Stimulated activated CD4-positive, alpha-beta T cell treated with anti-CD3 and anti-CD28 coated beads, TNF-alpha, amount 100 ng/mL, for 1 hour (primary cell): ENCODE measurements around the gene RAB4B.
"Not testable (repeated sequence)": the region's sequence is repeated elsewhere in the genome, so short reads cannot be mapped to it uniquely, and the experiment has no call there.

Source experiments
- DNase-seq, 3 donors: peaks; one replicate each; pipeline ENCODE4 v3.0.0-alpha.2; 2020; ENCODE audit warnings: low read depth in 3 of 3, low spot score in 1 of 3

The RAB4B gene

GRCh38 chr19:40815223-40815622 is 37.2 kb downstream of the RAB4B start:
- no peak for DNase-seq

- peak; percentile 39 to 63 (median 56) for DNase-seq
These were observed 40.7 kb downstream of the RAB4B start for GRCh38 chr19:40818480-40819399.

- peak in 2 of 3 donors; percentile 51 to 58 for DNase-seq
These were observed 41.6 kb downstream of the RAB4B start for GRCh38 chr19:40819479-40820234.

GRCh38 chr19:40822161-40822560 is 44.1 kb downstream of the RAB4B start:
- no peak for DNase-seq

- DNase-seq, result not testable (repeated sequence)
These were observed 44.9 kb downstream of the RAB4B start for GRCh38 chr19:40822704-40823553.

- DNase-seq, result not testable (repeated sequence)
These were observed 46.9 kb downstream of the RAB4B start for GRCh38 chr19:40824916-40825315.

- DNase-seq, result not testable (repeated sequence)
These were observed 47.5 kb downstream of the RAB4B start for GRCh38 chr19:40825460-40826095.

- not testable (repeated sequence) for DNase-seq
These were observed 48.3 kb downstream of the RAB4B start for GRCh38 chr19:40826312-40826698.

- not testable (repeated sequence) for DNase-seq
These were observed 48.8 kb downstream of the RAB4B start for GRCh38 chr19:40826699-40827385.

- no peak for DNase-seq
These were observed 49.6 kb downstream of the RAB4B start for GRCh38 chr19:40827386-40828247.

GRCh38 chr19:40829205-40829604 is 51.2 kb downstream of the RAB4B start:
- no peak for DNase-seq

GRCh38 chr19:40830741-40831140 is 52.7 kb downstream of the RAB4B start:
- not testable (repeated sequence) for DNase-seq

- DNase-seq, result no peak
These were observed 53.7 kb downstream of the RAB4B start for GRCh38 chr19:40831502-40832430.

GRCh38 chr19:40832431-40832790 is 54.4 kb downstream of the RAB4B start:
- DNase-seq, result not testable (repeated sequence)

GRCh38 chr19:40833728-40834533 is 55.9 kb downstream of the RAB4B start:
- not testable (repeated sequence) for DNase-seq

GRCh38 chr19:40836754-40837429 is 58.8 kb downstream of the RAB4B start:
- DNase-seq, result no peak

GRCh38 chr19:40838477-40838876 is 60.4 kb downstream of the RAB4B start:
- not testable (repeated sequence) for DNase-seq
